Measurements from ENCODE around the gene SDK1.
A peak's percentile ranks its signal among the peaks of the same experiment; 100 is the strongest.

Gene SDK1

DNA sequence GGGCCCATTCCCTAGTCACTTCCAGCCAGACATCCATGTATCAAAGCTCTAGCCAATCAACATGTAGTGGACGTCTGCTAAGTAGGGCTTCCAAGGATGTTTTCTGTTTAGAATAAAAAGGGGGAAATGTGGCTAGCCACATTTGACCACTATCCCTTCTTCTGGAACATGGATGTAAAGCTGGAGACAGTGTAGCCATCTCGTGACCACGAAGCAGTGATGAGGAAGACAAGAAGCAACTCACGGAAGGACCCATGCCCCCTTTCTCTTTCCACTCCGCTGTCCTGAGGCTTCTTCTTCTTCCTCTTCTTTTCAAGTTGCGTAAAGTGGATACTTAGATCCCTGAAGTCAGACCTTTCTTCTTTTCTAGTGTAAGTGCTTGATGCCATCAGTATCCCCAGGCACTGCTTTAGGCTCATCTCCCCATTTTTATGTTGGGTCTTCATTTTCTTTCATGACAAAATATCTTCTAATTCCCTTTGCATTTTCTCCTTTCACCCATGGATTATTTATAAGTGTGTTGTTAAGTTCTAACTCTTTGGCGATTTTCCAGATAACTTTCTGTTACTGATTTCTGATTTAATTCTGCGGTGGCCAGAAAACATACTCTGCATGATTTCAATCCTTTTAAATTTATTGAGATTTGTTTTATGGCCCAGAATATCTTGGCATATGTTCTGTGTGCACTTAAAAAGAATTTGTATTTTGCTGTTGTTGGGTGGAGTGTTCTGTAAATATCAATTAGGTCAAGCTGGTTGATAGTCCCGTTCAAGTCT lies 594.5 kb downstream of the SDK1 start:
- DNase-seq: no peak

DNA sequence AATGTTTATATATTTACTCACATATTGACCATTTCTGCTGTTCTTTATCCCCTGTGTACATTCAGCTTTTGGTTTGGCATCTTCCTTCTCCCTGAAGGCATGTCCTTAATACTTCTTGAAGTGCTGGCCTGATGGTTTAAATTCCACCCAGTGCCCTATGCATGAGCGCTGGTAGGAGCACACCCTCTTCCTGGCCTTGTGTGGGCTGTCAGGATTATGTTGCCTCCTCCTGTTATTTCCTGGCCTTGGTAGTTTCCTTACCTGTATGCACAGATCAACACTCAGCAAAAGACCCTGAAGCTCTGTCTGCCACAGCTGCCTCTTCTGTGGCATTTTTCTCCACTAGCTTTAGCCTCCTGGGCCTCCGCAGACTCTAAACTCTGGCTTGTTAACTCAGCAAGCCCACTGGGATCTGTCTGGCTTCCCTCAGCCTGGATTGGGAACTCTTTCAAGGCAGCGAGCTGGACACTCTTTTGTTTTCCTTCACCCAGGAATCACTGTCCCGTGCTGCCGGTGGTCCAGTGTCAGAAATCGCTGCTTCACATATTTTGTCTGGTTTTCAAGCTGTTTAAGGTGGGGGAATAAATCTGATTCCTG lies 595.2 kb downstream of the SDK1 start:
- no peak for DNase-seq

- DNase-seq: peak; percentile 45
Observed at GRCh38 chr7:3897430-3898372, 596.6 kb downstream of the SDK1 start.

- DNase-seq: no peak
Observed at GRCh38 chr7:3899559-3899991, 598.5 kb downstream of the SDK1 start.

DNA sequence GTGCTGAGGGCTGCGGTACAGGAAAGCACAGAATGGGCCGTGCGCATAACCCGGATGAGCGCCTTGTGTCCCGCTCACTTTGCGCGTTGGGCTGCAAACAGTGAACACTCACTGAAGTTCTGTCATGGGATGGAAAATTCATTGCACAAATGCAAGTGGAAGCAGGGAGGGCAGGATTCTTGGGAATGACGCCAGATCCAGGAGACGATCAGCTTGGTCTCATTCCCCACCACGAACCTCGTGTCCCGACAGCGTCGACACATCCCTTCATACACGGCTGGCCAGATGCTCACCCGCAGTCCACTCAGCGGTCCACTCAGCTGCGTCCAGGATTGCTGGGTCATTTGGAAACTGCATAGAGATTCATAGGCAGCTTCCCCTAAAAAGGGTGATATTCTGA lies 607.1 kb downstream of the SDK1 start:
- no peak for DNase-seq

DNA sequence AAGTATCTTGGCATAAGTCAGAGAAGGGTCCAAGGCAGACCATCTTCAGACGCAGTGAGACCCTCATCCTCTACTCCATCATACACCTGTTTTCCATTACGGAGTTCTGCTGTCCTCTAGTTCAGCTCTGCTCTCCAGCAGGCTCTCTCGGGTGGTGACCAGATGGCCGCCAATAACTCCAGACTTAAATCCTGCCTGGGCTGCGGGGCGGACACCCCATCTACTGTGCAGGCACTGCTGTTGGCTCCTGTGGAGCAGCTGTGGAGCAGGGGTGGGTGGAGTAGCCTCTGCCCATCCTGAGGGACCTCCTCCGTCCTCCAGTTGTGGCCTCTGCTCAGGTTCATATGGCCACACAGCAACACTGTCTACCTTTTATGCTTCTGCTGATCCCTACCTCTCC lies 608.1 kb downstream of the SDK1 start:
- DNase-seq: no peak

DNA sequence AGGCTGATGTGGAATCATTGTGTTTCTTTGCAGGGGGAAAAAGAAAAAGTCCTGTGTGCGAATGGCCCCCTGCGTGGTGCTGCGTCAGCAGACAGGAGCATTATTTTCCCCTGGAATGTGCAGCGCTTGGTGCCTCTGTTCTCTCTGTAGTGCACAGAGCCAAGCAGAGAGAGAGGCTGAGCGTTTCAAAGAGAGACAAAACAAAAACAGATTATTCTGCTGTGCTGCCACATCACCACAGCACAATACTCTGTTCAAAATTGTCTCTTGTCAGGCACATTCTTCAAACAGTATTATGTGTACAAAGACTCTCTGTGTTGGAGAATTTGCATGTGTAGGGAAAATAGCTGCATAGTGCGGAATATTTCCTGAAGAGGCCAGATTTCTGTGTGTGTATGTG lies 609.0 kb downstream of the SDK1 start:
- no peak for DNase-seq

DNA sequence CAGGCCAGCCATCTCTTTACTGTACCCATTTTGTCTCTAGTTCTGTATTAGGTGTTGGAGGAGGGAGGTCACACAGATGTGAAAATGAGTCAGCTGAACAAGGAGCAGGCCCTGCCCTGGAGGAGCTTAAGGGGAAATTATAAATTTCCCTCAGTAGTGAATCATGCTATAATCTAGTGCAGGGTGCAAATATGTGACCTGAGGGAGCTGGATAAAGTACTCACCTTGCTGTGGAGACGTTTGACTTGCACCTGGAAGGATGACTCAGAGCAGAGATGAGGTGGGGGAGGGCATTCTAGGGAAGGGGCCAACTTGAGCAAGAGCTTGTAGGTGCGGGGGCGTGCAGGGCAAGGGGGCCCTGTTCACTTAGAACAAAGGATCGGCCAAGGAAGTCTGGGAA lies 610.6 kb downstream of the SDK1 start:
- DNase-seq: no peak

DNA sequence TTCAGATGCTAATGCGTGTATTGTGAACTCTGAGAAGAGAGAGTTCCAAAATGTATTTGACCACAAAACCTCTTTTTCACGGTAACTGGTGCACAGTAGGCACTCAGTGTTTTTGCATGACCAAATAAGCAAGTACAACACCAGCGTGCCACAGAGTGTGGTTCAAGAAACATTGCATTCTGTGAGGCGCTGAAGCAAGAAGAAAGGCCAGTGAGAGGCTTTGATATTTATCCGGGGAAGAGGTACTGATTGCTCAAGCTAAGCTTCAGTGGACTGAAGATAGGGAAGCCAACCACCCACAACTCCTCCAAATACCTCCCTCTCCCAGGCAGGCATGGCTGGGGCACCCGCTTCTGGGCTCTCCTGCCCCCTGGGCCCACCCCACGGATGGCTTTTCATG lies 611.2 kb downstream of the SDK1 start:
- no peak for DNase-seq

DNA sequence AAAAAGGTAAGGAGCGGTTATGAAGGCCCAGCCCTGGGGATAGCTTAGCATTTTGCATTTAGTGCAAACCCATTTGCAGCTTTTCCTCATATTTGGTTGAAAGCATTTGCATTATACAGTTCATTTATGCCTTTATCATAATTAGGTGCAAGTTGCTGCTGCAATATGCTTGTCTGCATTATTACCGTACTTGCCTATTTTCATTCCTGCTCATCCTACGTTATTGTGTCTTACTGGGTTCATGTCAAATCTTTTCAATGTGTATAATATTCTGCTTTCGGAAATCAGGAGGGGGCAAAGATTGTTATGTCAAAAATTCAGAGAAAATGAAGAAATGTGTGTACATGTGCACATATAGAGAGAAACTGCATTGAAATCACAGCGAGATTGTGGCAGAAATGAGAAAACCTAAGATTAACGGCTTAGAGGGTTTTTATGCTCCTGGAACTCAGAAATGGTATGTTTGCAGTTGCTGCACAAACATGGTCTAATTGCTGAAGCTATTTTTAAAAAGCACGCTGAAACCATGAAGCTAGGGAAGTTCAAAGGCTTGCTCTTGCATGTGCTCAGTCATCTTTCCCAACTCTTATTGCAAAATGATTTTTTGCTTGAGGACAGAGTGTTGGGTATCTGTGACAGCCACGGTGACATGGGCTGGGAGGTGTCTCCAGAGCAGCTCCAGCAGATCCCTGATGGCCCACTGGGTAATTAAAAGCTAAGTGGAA lies 613.2 kb downstream of the SDK1 start:
- no peak for DNase-seq

GRCh38 chr7:3915337-3915878 lies 614.4 kb downstream of the SDK1 start:
- DNase-seq: no peak

- DNase-seq: no peak
Observed at GRCh38 chr7:3916146-3916545, 615.1 kb downstream of the SDK1 start.

GRCh38 chr7:3917436-3917835 lies 616.4 kb downstream of the SDK1 start:
- no peak for DNase-seq

DNA sequence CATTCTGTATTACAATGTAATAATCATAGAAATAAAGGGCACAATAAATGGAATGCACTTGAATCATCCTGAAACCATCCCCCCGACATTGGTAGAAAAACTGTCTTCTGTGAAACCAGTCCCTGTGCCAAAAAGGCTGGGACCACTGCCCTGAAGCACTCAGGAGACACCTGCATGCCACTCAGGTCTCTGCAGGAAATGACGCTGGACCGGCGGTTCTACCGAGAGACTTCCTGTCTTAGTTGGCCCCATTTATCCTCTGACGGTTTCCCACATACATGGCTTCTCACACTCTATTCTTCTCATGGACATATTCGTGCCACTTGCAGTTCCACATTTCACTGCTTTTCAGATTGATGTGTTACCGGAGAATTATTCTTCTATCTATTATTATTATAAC lies 617.5 kb downstream of the SDK1 start:
- no peak for DNase-seq

- no peak for DNase-seq
Observed at GRCh38 chr7:3922175-3922635, 621.2 kb downstream of the SDK1 start.

DNA sequence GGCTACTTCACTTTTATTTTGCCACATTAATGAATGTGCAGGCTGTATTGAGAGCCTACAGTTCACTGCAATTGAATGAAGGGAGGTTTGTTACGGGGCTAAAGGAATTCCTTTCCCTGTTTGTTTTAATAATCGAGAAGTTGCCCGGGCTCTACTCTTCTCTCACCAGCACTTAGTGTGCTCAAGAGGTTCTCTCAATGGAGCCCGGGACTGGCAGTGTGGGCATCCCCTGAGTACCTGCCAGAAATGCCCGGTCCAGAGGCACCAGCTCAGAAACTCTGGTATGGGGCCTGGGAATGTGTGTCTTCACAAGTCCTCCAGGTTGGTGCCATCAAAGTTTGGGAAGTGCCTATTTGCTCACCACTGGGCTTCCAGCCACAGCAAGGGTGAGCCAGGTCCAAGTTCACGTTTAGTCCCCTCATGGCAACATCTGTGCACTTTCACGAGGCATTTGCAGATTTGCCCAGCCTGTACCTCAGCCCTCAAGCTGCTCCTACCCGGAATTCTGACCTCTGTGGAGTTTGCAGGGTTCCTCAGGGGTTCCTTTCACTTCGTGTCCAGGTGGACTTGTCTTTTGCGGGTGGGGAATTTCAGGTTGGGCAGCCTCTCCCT lies 622.4 kb downstream of the SDK1 start:
- DNase-seq: no peak

DNA sequence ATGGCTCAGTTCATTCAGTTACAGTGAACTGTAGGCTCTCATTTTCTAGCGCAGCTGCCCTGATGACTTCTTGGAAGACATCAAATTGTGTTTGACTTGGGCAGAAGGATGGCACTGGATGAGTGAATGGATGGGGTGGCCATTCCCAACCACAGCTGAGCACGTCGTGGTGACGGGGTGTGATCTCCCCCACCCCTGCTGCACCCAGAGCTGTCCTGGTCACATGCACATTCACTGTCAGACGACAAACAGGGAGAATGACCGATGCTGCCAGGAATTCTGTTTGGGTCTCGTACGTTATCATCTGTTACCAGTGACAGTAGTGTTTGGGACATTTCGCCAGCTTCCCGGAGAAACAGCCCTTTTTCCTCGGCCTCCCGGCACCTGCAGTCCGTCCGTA lies 623.2 kb downstream of the SDK1 start:
- no peak for DNase-seq

GRCh38 chr7:3927446-3928110 lies 626.5 kb downstream of the SDK1 start:
- DNase-seq: no peak

- DNase-seq: no peak
Observed at GRCh38 chr7:3928727-3929515, 627.9 kb downstream of the SDK1 start.

DNA sequence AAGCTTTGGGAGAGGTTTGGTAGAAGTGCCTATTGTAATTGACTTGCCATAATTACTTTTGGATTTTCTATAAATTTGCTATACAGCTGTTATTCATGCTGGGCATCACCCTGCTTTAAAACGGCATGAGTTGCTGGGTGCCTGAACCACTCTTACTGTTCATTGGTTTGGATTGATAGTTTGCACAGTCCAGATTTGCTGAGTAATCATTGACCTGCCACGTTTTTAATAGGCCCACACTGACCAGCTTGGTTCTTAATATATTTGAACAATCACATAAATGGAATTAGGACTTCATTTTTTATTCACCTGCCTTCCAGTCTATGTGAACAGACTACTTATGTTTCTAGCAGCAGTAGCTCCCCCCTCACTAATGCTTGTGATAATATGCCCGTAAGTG lies 630.8 kb downstream of the SDK1 start:
- no peak for DNase-seq

DNA sequence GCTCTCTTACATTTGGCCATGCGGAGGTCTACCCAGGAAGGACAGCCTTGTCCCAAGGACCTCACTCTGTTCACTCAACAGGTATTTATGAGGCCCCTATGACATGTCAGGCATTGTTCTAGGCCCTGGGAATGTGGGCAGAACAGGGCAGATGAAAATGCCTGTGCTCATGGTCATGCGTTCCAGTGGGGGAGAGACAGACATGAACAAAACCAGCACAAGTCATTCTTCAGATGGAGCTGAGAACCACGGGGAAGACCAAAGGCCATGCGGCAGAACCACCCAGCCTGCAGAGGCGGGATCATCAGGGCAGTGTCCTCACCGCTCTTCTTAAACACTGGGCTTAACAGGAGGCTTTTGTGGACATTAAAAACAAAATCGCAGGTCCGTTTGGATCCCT lies 636.1 kb downstream of the SDK1 start:
- no peak for DNase-seq

Measured in activated CD4-positive, alpha-beta T cell treated with anti-CD3 and anti-CD28 coated beads, Interleukin-2, amount 50 U/mL, for 1 hour (primary cell).